K562 (cell line): Measurements from ENCODE around the gene A1BG. TPM values are rescaled to one million over a fixed set of nuclear protein-coding genes. Genes with fewer than 3 reads are reported as not detected.

Experiments used
- ATAC-seq: fragments of 200-7000 bp; cut with Tn5 transposase; 3 replicates; pipeline ENCODE4 v1.9.1; 2020; ENCODE audit warnings: moderate library complexity
- BruUV-seq: library from RNA; stranded (reverse); fragments of 400-500 nt; replicated peaks from 2 replicates; lab custom pipeline; 2021; lab: Mats Ljungman, UMichigan
- CTCF ChIA-PET: fragments of 300-600 bp; formaldehyde crosslinking; extraction: SDS; loops from one replicate; lab custom pipeline; 2021; ENCODE audit warnings: low intra/inter-chr PET ratio; lab: Yijun Ruan, JAX
- POLR2A ChIA-PET: fragments of 300-600, 350-650 bp; sonication (Branson Sonifier 250); formaldehyde crosslinking; extraction: SDS; loops from one replicate; lab custom pipeline; 2021; ENCODE audit warnings: antibody characterized with exemption, inconsistent platforms; lab: Yijun Ruan, JAX
- DNase-seq, 4 experiments: peaks; one replicate each; pipeline versions ENCODE4 v3.0.0 to v3.0.0-alpha.2; 2011 to 2018; ENCODE audit warnings: low spot score in 3 of 4, mixed read lengths in 3 of 4; ENCODE audit errors: extremely low read depth in 1 of 4
- FAIRE-seq: peaks from 2 replicates; lab custom pipeline; 2011; peaks lifted over from hg19 to GRCh38; lab: Jason Lieb, UNC
- H2AFZ ChIP-seq: 2 replicates; pipeline ENCODE4 v1.6.0; 2011; ENCODE audit warnings: low read depth, low read length, control low read depth, inconsistent platforms
- H3K27ac ChIP-seq: fragments of 200-600 bp; 3 replicates; pipeline ENCODE4 v1.8.0; 2011; ENCODE audit warnings: low read depth, mild to moderate bottlenecking, control low read depth, inconsistent platforms, low read length, moderate library complexity, mixed read lengths; ENCODE audit errors: extremely low read depth
- H3K27me3 ChIP-seq, 2 experiments: fragments of 300-600 bp in 1 of 2; 2 replicates in 1 of 2; 3 replicates in 1 of 2; pipeline versions ENCODE4 v1.6.0 to v1.8.0; 2011; ENCODE audit warnings: inconsistent platforms in 2 of 2, low read length in 2 of 2, mild to moderate bottlenecking in 1 of 2, mixed read lengths in 1 of 2, moderate library complexity in 1 of 2; ENCODE audit not compliant: control insufficient read depth in 2 of 2, insufficient read depth in 2 of 2
- H3K36me3 ChIP-seq: fragments of 300-600 bp; 3 replicates; pipeline ENCODE4 v1.8.0; 2011; ENCODE audit warnings: mild to moderate bottlenecking, low read length, inconsistent platforms; ENCODE audit not compliant: control insufficient read depth, insufficient read depth
- H3K4me1 ChIP-seq, 2 experiments: fragments of 200-600 bp in 1 of 2; replicated peaks in 1 of 2; 2 replicates in 1 of 2; 3 replicates in 1 of 2; pipeline versions ENCODE4 v1.5.1 to v1.8.0; 2011; ENCODE audit warnings: inconsistent platforms in 2 of 2, low read length in 2 of 2, mild to moderate bottlenecking in 1 of 2, mixed read lengths in 1 of 2, moderate library complexity in 1 of 2; ENCODE audit not compliant: control insufficient read depth in 2 of 2, insufficient read depth in 2 of 2
- H3K4me2 ChIP-seq: 2 replicates; pipeline ENCODE4 v1.6.1; 2011; ENCODE audit warnings: low read length, control low read depth, inconsistent platforms, mixed read lengths; ENCODE audit not compliant: insufficient read depth
- H3K4me3 ChIP-seq: fragments of 200-600 bp; sonication (generic), shearing (Covaris generic); 2 replicates; pipeline ENCODE4 v1.5.1; 2016; ENCODE audit warnings: control low read depth, inconsistent platforms
- H3K79me2 ChIP-seq: fragments of 200-600 bp; 3 replicates; pipeline ENCODE4 v1.8.0; 2011; ENCODE audit warnings: low read length, inconsistent platforms; ENCODE audit not compliant: control insufficient read depth, insufficient read depth
- H3K9ac ChIP-seq, 2 experiments: 2 replicates each; pipeline versions ENCODE4 v1.6.0 to v1.6.1; 2011; ENCODE audit warnings: low read depth in 2 of 2, low read length in 2 of 2, control low read depth in 1 of 2, inconsistent platforms in 1 of 2, mild to moderate bottlenecking in 1 of 2, mixed read lengths in 1 of 2; ENCODE audit not compliant: insufficient read depth in 1 of 2
- H3K9me1 ChIP-seq: one replicate; pipeline ENCODE4 v1.6.0; 2011; ENCODE audit warnings: inconsistent platforms, mild to moderate bottlenecking, low read length, moderate library complexity; ENCODE audit not compliant: control insufficient read depth, insufficient read depth
- H3K9me3 ChIP-seq: replicated peaks from 2 replicates; pipeline ENCODE4 v1.5.1; 2011; ENCODE audit warnings: low read depth, low read length, inconsistent platforms; ENCODE audit not compliant: control insufficient read depth, insufficient read depth
- H4K20me1 ChIP-seq: replicated peaks from 2 replicates; pipeline ENCODE4 v1.6.1; 2011; ENCODE audit warnings: low read length, inconsistent platforms, mixed read lengths; ENCODE audit not compliant: control insufficient read depth, insufficient read depth
- BCOR ChIP-seq: fragments of 450-650 bp; IDR thresholded peaks from 2 replicates; pipeline ENCODE4 v1.6.1; 2016
- BRCA1 ChIP-seq, 2 experiments: fragments of 450-650 bp in 1 of 2; sonication (generic) in 1 of 2; formaldehyde crosslinking in 1 of 2; IDR thresholded peaks; 2 replicates each; pipeline versions ENCODE4 v1.5.0 to v1.6.1; 2017 to 2020; ENCODE audit warnings: mild to moderate bottlenecking in 1 of 2, missing genetic modification reagents in 1 of 2
- LCOR ChIP-seq: sonication (generic); formaldehyde crosslinking; IDR thresholded peaks from 2 replicates; pipeline ENCODE4 v1.8.0; 2022; ENCODE audit warnings: mild to moderate bottlenecking, missing genetic modification reagents
- MXI1 ChIP-seq: IDR thresholded peaks from 2 replicates; pipeline ENCODE4 v1.6.1; 2011; ENCODE audit warnings: low read depth, mild to moderate bottlenecking, improper control_type of control experiment, low read length
- PHF20 ChIP-seq: fragments of 450-650 bp; IDR thresholded peaks from 2 replicates; pipeline ENCODE4 v1.6.1; 2018; ENCODE audit not compliant: partially characterized antibody
- YY1 ChIP-seq, 3 experiments: IDR thresholded peaks; 2 replicates each; pipeline ENCODE4 v1.6.1; 2011; ENCODE audit warnings: low read length in 2 of 3, mild to moderate bottlenecking in 2 of 3, moderate library complexity in 2 of 3, borderline replicate concordance in 1 of 3, control low read depth in 1 of 3, low read depth in 1 of 3; ENCODE audit not compliant: insufficient read depth in 3 of 3, insufficient replicate concordance in 2 of 3, control insufficient read depth in 1 of 3, insufficient read length in 1 of 3; ENCODE audit errors: extremely low read depth in 1 of 3
- ZNF384 ChIP-seq: IDR thresholded peaks from 2 replicates; pipeline ENCODE4 v1.6.1; 2012; ENCODE audit warnings: low read depth, low read length, improper control_type of control experiment
- WGBS: fragments of 100-300 bp; shearing (Covaris generic); methylation state at CpG from one replicate; pipeline ENCODE4 v1.1.6; 2016; ENCODE audit warnings: low coverage, mixed read lengths; ENCODE audit not compliant: insufficient coverage; ENCODE audit errors: missing lambda C conversion rate; 5-methylcytosine and 5-hydroxymethylcytosine counted together
- in situ Hi-C: fragments of 300-500 bp; cut with MboI; formaldehyde crosslinking; loops from 4 replicates; pipeline ENCODE4 v1.15.0; 2018; ENCODE audit warnings: inconsistent platforms, mixed read lengths
- intact Hi-C: fragments of 100-400 bp; cut with micrococcal nuclease; formaldehyde crosslinking; loops from 2 replicates; pipeline ENCODE4 v1.14.2; 2022
- polyA plus RNA-seq, 8 experiments: library from polyadenylated mRNA; depleted of rRNA in 4 of 8; stranded (reverse) in 5 of 8; unstranded in 3 of 8; fragments of >200 nt; fragmentation: Nextera tagmentation in 2 of 8; fragmentation: Illumina TruSeq in 1 of 8; extraction: Ambion mirVana in 2 of 8; extraction: Trizol in 1 of 8; gene quantifications; 2 replicates each; pipeline versions ENCODE4 v1.2.1 to v1.2.3, GENCODE V29; 2011 to 2014; ENCODE audit warnings: inconsistent platforms in 1 of 8, missing spikeins in 1 of 8
- total RNA-seq, 7 experiments: library from RNA; depleted of rRNA in 6 of 7; stranded (reverse); fragments of >200 nt in 6 of 7; fragmentation: Illumina TruSeq in 2 of 7; extraction: Trizol in 2 of 7; gene quantifications; 2 replicates each; pipeline versions ENCODE4 v1.2.1 to v1.2.3, GENCODE V29; 2011 to 2021; ENCODE audit warnings: low replicate concordance in 1 of 7

Gene A1BG
- total and polyA plus RNA-seq, 9 of the 15 experiments (the other 6 are each of a cell fraction or from before 2014, with no cell fraction given): 0.10 to 19.8 (median 2.6) TPM

GRCh38 chr19:58335630-58336029, 17.7 kb downstream of the A1BG start (continued):
- TF ChIP-seq MXI1 (no peak), BCOR (no peak), ZNF384 (no peak)

- Histone ChIP-seq H3K36me3 (peaks cover 49% of the 10 kb centered on the region), H3K9me3 (peaks cover 2% of the 10 kb centered on the region; the same call in 1 of the 2 replicates), H3K4me3 (no peak overlapping the region), H3K9ac (no peak overlapping the region), H3K27ac (no peak overlapping the region), H3K4me1 (peaks cover 9 to 19% of the 10 kb centered on the region in 2 experiments; a peak in 4 of 5 replicates), H3K4me2 (no peak overlapping the region), H3K27me3 (no peaks in the 10 kb centered on the region), H2AFZ (no peak overlapping the region), H3K9me1 (no peaks in the 10 kb centered on the region), H3K79me2 (peaks cover 9% of the 10 kb centered on the region; the same call in 2 of the 3 replicates), H4K20me1 (no peaks in the 10 kb centered on the region)
- no TSS peak for BruUV-seq
- 94% methylated on average over 19 of the region's 19 CpGs for WGBS
- DNase-seq: no peak
- no peak for ATAC-seq
- intact Hi-C loops: no loop called here
- CTCF ChIA-PET: no interaction called here
- TF ChIP-seq BRCA1 (IDR thresholded peaks at IDR 0.05) (no peak), BRCA1 (CRISPR knock-in tag; IDR thresholded peaks at IDR 0.05) (no peak), PHF20 (no peak), YY1 (IDR thresholded peaks at IDR 0.05; ENCODE audit: borderline replicate concordance in 1 of 3, control insufficient read depth in 1 of 3, extremely low read depth in 1 of 3, insufficient read depth in 3 of 3, insufficient read length in 1 of 3, insufficient replicate concordance in 2 of 3, low read depth in 1 of 3, low read length in 2 of 3) (no peak), LCOR (CRISPR knock-in tag) (no peak)
- in situ Hi-C loops: no loop called here
- no peak for FAIRE-seq
- POLR2A ChIA-PET: interaction anchor here (0.6 to 2.4 kb wide), 3 partner anchors 12 to 27 kb away, joined by 3 to 11 read pairs (median 3); no protein-coding TSS in a partner anchor
These were observed 18.5 kb downstream of the A1BG start for GRCh38 chr19:58334691-58335249.
